Skeletal muscle tissue (tissue), 4 donors: ENCODE data around the gene RSPH6A. TPM values are rescaled to one million over a fixed set of nuclear protein-coding genes. Genes with fewer than 3 reads are reported as not detected.

Experiments
- H3K27ac ChIP-seq: one replicate; pipeline ENCODE4 v1.7.0; 2013; ENCODE audit warnings: mild to moderate bottlenecking, low read depth, low read length, inconsistent platforms
- H3K27me3 ChIP-seq, 3 donors: one replicate each; pipeline ENCODE4 v1.7.0; 2013; ENCODE audit warnings: low read length in 3 of 3; ENCODE audit not compliant: control insufficient read depth in 3 of 3, insufficient read depth in 3 of 3
- H3K36me3 ChIP-seq, 3 donors: one replicate each; pipeline ENCODE4 v1.7.0; 2013; ENCODE audit warnings: low read length in 3 of 3; ENCODE audit not compliant: control insufficient read depth in 3 of 3, insufficient read depth in 3 of 3
- H3K4me1 ChIP-seq, 3 donors: one replicate each; pipeline ENCODE4 v1.7.0; 2013; ENCODE audit warnings: low read length in 3 of 3, mild to moderate bottlenecking in 3 of 3; ENCODE audit not compliant: control insufficient read depth in 3 of 3, insufficient read depth in 3 of 3
- H3K4me3 ChIP-seq, 3 donors: one replicate each; pipeline ENCODE4 v1.7.0; 2013; ENCODE audit warnings: low read length in 3 of 3
- H3K9ac ChIP-seq, 3 donors: one replicate each; pipeline ENCODE4 v1.7.0; 2013; ENCODE audit warnings: low read length in 3 of 3, mild to moderate bottlenecking in 3 of 3, moderate library complexity in 2 of 3, low read depth in 1 of 3
- H3K9me3 ChIP-seq, 3 donors: one replicate each; pipeline ENCODE4 v1.7.0; 2013; ENCODE audit warnings: low read length in 3 of 3; ENCODE audit not compliant: control insufficient read depth in 3 of 3
- total RNA-seq: library from RNA; depleted of rRNA; stranded (reverse); fragments of >200 nt; gene quantifications from one replicate; pipeline ENCODE4 v1.2.3, GENCODE V29; 2014
- donor health status: Osteomylitis.

RSPH6A gene
- total RNA-seq, 1 donor from 2014 or later, result not detected

DNA sequence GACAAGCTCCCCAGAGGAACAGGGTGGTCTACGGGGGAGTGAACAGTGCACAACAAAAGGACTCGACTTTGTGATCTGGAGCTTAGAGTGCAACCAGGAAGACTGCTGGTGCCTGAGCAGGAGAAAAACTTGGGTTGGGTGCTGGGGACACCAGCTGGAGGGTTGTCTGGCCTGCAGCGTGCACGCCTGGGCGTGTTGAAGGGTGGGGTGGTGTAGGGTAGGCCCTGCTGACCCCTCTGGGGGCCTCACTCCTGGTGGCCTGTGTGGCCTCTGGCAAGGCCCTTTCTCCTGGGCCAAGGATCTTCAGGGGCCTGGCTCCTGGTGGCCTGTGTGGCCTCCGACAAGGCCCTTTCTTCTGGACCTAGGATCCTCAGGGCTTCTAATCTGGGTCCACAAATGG, 4.7 kb upstream of the RSPH6A start:
- H3K27me3 ChIP-seq, result peaks cover 0 to 4% (median 0%) of the 10 kb centered on the region in 3 donors
- H3K4me1 ChIP-seq, result peaks cover 0 to 10% (median 8%) of the 10 kb centered on the region in 3 donors
- H3K9me3 ChIP-seq, result no peaks in the 10 kb centered on the region
- no peak overlapping the region for H3K27ac ChIP-seq
- peaks cover 30 to 46% (median 33%) of the 10 kb centered on the region in 3 donors for H3K36me3 ChIP-seq
- no peak overlapping the region for H3K4me3 ChIP-seq
- no peak overlapping the region for H3K9ac ChIP-seq

DNA sequence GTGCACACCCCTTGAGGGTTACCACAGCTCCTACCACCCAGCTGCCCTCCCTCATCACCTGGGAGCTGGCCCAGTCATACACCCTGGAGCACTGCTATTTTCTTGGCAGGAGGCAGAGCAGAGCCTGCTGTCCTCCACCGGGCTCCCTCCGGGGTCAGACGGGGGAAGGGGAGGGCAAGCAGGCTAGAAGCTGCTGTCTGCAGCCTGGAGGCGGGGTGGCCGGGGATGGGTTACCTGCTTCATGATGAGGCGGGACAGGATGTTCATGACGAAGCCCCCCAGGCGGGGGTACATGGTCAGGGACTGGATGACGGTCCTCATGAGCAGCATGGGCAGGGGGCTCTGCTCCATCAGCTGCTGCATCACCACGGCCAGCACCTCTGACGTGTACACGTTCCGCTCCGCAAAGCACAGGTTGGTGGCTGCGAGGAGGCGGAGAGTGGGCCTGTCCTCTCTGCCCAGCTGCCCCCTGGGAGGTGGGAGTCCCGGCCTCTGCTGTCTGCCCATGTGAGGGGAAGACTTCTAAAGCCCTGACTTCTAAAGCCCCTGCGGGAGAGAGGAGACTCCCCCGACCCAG, 2.7 kb upstream of the RSPH6A start:
- Histone ChIP-seq H3K36me3 (peaks cover 16 to 28% (median 18%) of the 10 kb centered on the region in 3 donors), H3K9me3 (no peaks in the 10 kb centered on the region), H3K4me3 (no peak overlapping the region), H3K27ac (no peak overlapping the region), H3K9ac (no peak overlapping the region), H3K27me3 (peaks cover 0 to 4% (median 2%) of the 10 kb centered on the region in 3 donors), H3K4me1 (peaks cover 0 to 5% (median 0%) of the 10 kb centered on the region in 3 donors)

- Histone ChIP-seq H3K27me3 (peaks cover 0 to 4% (median 2%) of the 10 kb centered on the region in 3 donors), H3K4me1 (peaks cover 0 to 5% (median 0%) of the 10 kb centered on the region in 3 donors), H3K9ac (peak overlapping the region in 1 of 3 donors; percentile 54), H3K36me3 (peaks cover 10 to 24% (median 17%) of the 10 kb centered on the region in 3 donors), H3K9me3 (no peaks in the 10 kb centered on the region), H3K4me3 (no peak overlapping the region), H3K27ac (no peak overlapping the region)
These were observed 2.1 kb upstream of the RSPH6A start for GRCh38 chr19:45817010-45817724.

DNA sequence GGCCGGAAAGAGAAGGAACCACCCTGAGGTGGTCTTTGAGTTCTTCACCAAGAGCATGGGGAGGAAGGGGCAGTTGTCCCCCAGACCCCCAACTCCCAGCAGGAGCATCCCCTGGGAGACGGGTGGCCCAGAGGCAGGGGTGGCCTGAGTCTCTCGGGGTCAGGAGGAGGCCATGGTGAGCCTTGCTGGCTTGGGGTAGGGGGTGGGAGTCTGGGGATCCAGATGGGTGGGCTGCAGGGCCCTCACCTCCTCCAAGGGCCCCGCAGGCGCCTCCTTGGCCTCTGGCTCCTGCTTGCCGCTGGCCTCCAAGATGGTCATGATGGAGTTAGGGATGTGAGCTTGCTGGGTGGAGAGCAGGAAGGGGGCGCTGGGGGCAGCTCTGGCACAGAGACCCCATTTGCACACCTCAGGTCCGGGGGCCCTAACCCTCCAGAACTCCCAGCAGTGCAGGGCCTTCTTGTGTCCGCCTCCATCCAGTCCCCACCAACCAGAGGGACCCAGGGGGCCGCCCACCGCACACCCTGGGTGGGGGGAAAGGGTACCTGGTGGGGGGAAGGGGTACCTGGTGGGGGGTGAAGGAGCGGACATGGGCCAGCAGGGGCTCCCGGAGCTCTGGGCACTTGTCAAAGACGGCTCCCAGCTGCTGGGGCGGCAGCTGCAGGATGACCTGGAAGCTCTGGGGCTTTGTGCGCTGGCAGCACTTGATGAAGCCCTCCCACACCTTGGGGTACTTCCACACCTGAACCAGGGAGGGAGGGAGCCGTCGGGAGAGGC, 1.3 kb upstream of the RSPH6A start:
- no peak overlapping the region for H3K4me3 ChIP-seq

DNA sequence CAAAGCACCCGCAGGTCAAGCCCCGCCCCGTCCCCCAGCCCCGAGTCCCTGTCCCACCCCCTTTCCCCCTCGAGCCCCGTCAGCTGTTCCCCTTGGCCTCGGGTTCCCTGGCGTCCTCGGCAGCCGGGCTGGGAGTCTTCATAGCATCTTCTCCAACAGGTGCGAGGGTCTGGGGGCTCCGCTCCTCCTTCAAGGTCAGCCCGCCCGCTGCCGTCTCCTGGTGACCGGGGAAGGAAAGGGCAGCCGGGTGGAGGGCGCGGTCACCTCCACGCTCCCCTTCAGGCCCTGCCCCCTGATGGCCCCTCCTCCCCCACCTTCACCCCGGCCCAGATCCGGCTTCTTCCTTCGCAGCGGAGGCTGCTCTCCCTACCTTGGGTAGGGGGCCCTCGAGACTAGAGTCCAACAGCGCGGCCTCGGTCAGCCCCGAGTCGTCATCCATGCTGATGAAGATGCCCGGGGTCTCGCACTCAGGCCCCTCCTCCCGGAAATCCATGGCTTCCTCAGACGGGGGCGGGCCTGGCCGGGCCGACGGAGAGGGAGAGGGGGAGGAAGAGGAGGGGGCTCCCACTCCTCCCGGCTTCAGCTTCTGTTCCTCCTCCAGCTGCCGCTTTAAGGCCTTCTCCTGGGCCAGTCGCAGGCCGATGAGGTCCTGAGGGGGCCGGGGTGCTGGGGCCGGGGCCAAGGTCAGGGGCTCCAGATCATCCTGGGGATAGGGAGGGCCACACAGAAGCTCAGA, 541 bp upstream of the RSPH6A start:
- Histone ChIP-seq H3K9ac (no peak overlapping the region), H3K36me3 (peaks cover 3 to 14% (median 10%) of the 10 kb centered on the region in 3 donors), H3K4me3 (peak overlapping the region in 1 of 3 donors; percentile 13), H3K4me1 (peaks cover 0 to 5% (median 0%) of the 10 kb centered on the region in 3 donors), H3K27ac (no peak overlapping the region), H3K27me3 (peaks cover 0 to 4% (median 2%) of the 10 kb centered on the region in 3 donors), H3K9me3 (no peaks in the 10 kb centered on the region)

More for the DNA sequence above, 1.3 kb upstream of the RSPH6A start:
- H3K9ac ChIP-seq, result peak overlapping the region in 1 of 3 donors; percentile 54
- H3K4me1 ChIP-seq, result peaks cover 0 to 5% (median 0%) of the 10 kb centered on the region in 3 donors
- H3K27ac ChIP-seq, result no peak overlapping the region
- H3K27me3 ChIP-seq, result peaks cover 0 to 4% (median 2%) of the 10 kb centered on the region in 3 donors
- H3K36me3 ChIP-seq, result peaks cover 8 to 20% (median 13%) of the 10 kb centered on the region in 3 donors
- H3K9me3 ChIP-seq, result no peaks in the 10 kb centered on the region

GRCh38 chr19:45814166-45814780, 835 bp downstream of the RSPH6A start:
- Histone ChIP-seq H3K27ac (no peak overlapping the region), H3K4me1 (peaks cover 3 to 5% (median 3%) of the 10 kb centered on the region in 3 donors), H3K9ac (no peak overlapping the region), H3K27me3 (peaks cover 0 to 4% (median 2%) of the 10 kb centered on the region in 3 donors), H3K4me3 (no peak overlapping the region), H3K9me3 (no peaks in the 10 kb centered on the region), H3K36me3 (peaks cover 0 to under 1% (median 0%) of the 10 kb centered on the region in 3 donors)

GRCh38 chr19:45812297-45812696, 2.8 kb downstream of the RSPH6A start:
- peaks cover 3 to 5% (median 3%) of the 10 kb centered on the region in 3 donors for H3K4me1 ChIP-seq
- no peaks in the 10 kb centered on the region for H3K9me3 ChIP-seq
- no peaks in the 10 kb centered on the region for H3K36me3 ChIP-seq
- no peak overlapping the region for H3K27ac ChIP-seq
- H3K27me3 ChIP-seq, result peaks cover 0 to 4% (median 2%) of the 10 kb centered on the region in 3 donors
- no peak overlapping the region for H3K4me3 ChIP-seq
- H3K9ac ChIP-seq, result no peak overlapping the region

DNA sequence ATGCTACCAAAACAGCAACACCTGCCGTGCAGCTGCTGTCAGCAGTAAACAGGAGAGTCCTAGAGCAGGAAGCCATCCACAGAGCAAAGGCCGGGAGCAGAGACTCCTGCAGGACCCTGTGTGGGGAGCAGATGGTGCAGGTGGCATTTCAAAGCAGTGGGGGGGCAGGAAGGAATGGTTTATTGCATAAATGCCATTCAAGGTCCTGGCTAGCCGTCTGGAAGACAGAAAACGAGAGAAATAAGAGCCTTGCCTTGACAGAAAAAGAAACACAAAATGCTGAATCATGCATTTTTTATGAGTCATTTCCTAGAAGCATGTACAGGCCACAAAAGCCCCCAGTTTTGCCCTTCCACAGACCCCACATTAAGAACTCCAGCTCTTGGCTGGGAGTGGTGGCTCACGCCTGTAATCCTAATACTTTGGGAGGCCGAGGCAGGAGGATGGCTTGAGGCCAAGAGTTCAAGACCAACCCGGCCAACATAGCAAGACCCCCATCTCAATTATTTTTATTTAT, 5.4 kb downstream of the RSPH6A start:
- H3K4me3 ChIP-seq, result no peak overlapping the region
- H3K27ac ChIP-seq, result no peak overlapping the region
- peaks cover 0 to 2% (median 0%) of the 10 kb centered on the region in 3 donors for H3K27me3 ChIP-seq
- no peak overlapping the region for H3K9ac ChIP-seq
- peaks cover 0 to 3% (median 3%) of the 10 kb centered on the region in 3 donors for H3K4me1 ChIP-seq
- no peaks in the 10 kb centered on the region for H3K36me3 ChIP-seq
- no peaks in the 10 kb centered on the region for H3K9me3 ChIP-seq

- Histone ChIP-seq H3K9ac (no peak overlapping the region), H3K27me3 (no peaks in the 10 kb centered on the region), H3K4me3 (no peak overlapping the region), H3K27ac (no peak overlapping the region), H3K9me3 (no peaks in the 10 kb centered on the region), H3K4me1 (peaks cover 0 to 3% (median 3%) of the 10 kb centered on the region in 3 donors), H3K36me3 (no peaks in the 10 kb centered on the region)
These were observed 9.4 kb downstream of the RSPH6A start for GRCh38 chr19:45805719-45806118.
